ENCODE measurements around the gene EFNA5.

The EFNA5 gene

GRCh38 chr5:107564931-107565372 is 105.8 kb downstream of the EFNA5 start (continued):
- no peak for TF ChIP-seq PATZ1 (CRISPR knock-in tag; IDR thresholded peaks at IDR 0.05; ENCODE audit: borderline replicate concordance)
- no peak for TF ChIP-seq ZC3H10 (CRISPR knock-in tag; IDR thresholded peaks at IDR 0.05)
- TF ChIP-seq BACH2 (CRISPR knock-in tag; IDR thresholded peaks at IDR 0.05; ENCODE audit: borderline replicate concordance): no peak
- TF ChIP-seq OSR1 (CRISPR knock-in tag; IDR thresholded peaks at IDR 0.05): no peak
- no peak for TF ChIP-seq ZFP30 (CRISPR knock-in tag; IDR thresholded peaks at IDR 0.05)

GRCh38 chr5:107563959-107564544 is 106.7 kb downstream of the EFNA5 start:
- ATAC-seq: no peak

More at GRCh38 chr5:107563959-107564544, 106.7 kb downstream of the EFNA5 start:
- no peak for TF ChIP-seq ZNF565 (CRISPR knock-in tag; conservative IDR thresholded peaks at IDR 0.05; ENCODE audit: low read depth)
- no peak for TF ChIP-seq ZFP30 (CRISPR knock-in tag; IDR thresholded peaks at IDR 0.05)
- no peak for TF ChIP-seq POU6F1 (CRISPR knock-in tag; IDR thresholded peaks at IDR 0.05; ENCODE audit: borderline replicate concordance, low read depth)
- no peak for TF ChIP-seq TSHZ2 (CRISPR knock-in tag; IDR thresholded peaks at IDR 0.05)
- no peak for TF ChIP-seq CSRNP3 (CRISPR knock-in tag; IDR thresholded peaks at IDR 0.05)
- no peak for TF ChIP-seq CSDC2 (CRISPR knock-in tag; IDR thresholded peaks at IDR 0.05)
- no peak for TF ChIP-seq GLIS3 (CRISPR knock-in tag; IDR thresholded peaks at IDR 0.05)
- no peak for TF ChIP-seq CREB5 (CRISPR knock-in tag; IDR thresholded peaks at IDR 0.05; ENCODE audit: low read depth)
- TF ChIP-seq ZFP3 (CRISPR knock-in tag; IDR thresholded peaks at IDR 0.05): no peak
- no peak for TF ChIP-seq RARB (CRISPR knock-in tag; IDR thresholded peaks at IDR 0.05)
- TF ChIP-seq SNAI2 (CRISPR knock-in tag; IDR thresholded peaks at IDR 0.05): no peak
- TF ChIP-seq TOX (CRISPR knock-in tag; IDR thresholded peaks at IDR 0.05; ENCODE audit: borderline replicate concordance): no peak
- no peak for TF ChIP-seq ZC3H10 (CRISPR knock-in tag; IDR thresholded peaks at IDR 0.05)
- TF ChIP-seq OSR1 (CRISPR knock-in tag; IDR thresholded peaks at IDR 0.05): no peak
